PC-9 (cell line): ENCODE data around the gene TMEM238. TPM values are rescaled to one million over a fixed set of nuclear protein-coding genes. Genes with fewer than 3 reads are reported as not detected.

Source experiments
- BruUV-seq: library from RNA; stranded (reverse); fragments of 400-500 nt; replicated peaks from 2 replicates; lab custom pipeline; 2021; lab: Mats Ljungman, UMichigan
- CTCF ChIA-PET: fragments of 300-600 bp; sonication (Branson Sonifier 250); formaldehyde crosslinking; loops from one replicate; lab custom pipeline; 2022; ENCODE audit warnings: antibody characterized with exemption; lab: Charles Lee
- POLR2A ChIA-PET: fragments of 300-600 bp; sonication (Branson Sonifier 250); formaldehyde crosslinking; loops from one replicate; lab custom pipeline; 2022; ENCODE audit warnings: antibody characterized with exemption; ENCODE audit not compliant: unreplicated experiment; lab: Charles Lee
- DNase-seq, 2 experiments: peaks; one replicate each; pipeline versions ENCODE4 v3.0.0 to v3.0.0-alpha.2; 2015 to 2022; ENCODE audit warnings: mixed read lengths in 1 of 2
- H2AFZ ChIP-seq: fragments of 200-600 bp; sonication (generic); 2 replicates; pipeline ENCODE4 v1.8.1; 2017; ENCODE audit warnings: antibody characterized with exemption
- H3F3A ChIP-seq: fragments of 200-600 bp; sonication (generic); 2 replicates; pipeline ENCODE4 v1.8.1; 2017; ENCODE audit warnings: antibody characterized with exemption, mild to moderate bottlenecking, low read depth; ENCODE audit not compliant: insufficient read depth
- H3K27ac ChIP-seq: fragments of 200-600 bp; sonication (generic); 2 replicates; pipeline ENCODE4 v1.6.1; 2016; ENCODE audit warnings: mixed run types
- H3K27me3 ChIP-seq: fragments of 200-600 bp; sonication (generic); 2 replicates; pipeline ENCODE4 v1.6.1; 2016; ENCODE audit warnings: low read depth, mixed run types; ENCODE audit not compliant: insufficient read depth
- H3K36me3 ChIP-seq: fragments of 200-600 bp; sonication (generic); 2 replicates; pipeline ENCODE4 v1.6.1; 2016; ENCODE audit warnings: low read depth, mixed run types
- H3K4me1 ChIP-seq: fragments of 200-600 bp; sonication (generic); replicated peaks from 2 replicates; pipeline ENCODE4 v1.6.1; 2016; ENCODE audit warnings: mixed run types; ENCODE audit not compliant: insufficient read depth
- H3K4me2 ChIP-seq: fragments of 200-600 bp; sonication (generic); 2 replicates; pipeline ENCODE4 v1.6.1; 2017; ENCODE audit warnings: mixed run types
- H3K4me3 ChIP-seq: fragments of 200-600 bp; sonication (generic); 2 replicates; pipeline ENCODE4 v1.6.1; 2016; ENCODE audit warnings: mixed run types
- H3K79me2 ChIP-seq: fragments of 200-600 bp; sonication (generic); 2 replicates; pipeline ENCODE4 v1.6.1; 2017; ENCODE audit warnings: low read depth, mixed run types
- H3K9me2 ChIP-seq: fragments of 200-600 bp; sonication (generic); 2 replicates; pipeline ENCODE4 v1.8.1; 2017; ENCODE audit warnings: mild to moderate bottlenecking; ENCODE audit not compliant: insufficient read depth
- H3K9me3 ChIP-seq: fragments of 200-600 bp; sonication (generic); 2 replicates; pipeline ENCODE4 v1.8.1; 2016; ENCODE audit warnings: low read depth; ENCODE audit not compliant: insufficient read depth
- H4K20me1 ChIP-seq: fragments of 200-600 bp; sonication (generic); 2 replicates; pipeline ENCODE4 v1.8.1; 2017; ENCODE audit not compliant: insufficient read depth
- EZH2 ChIP-seq: fragments of 200-600 bp; sonication (generic); IDR thresholded peaks from 2 replicates; pipeline ENCODE4 v1.8.0; 2017; ENCODE audit warnings: antibody characterized with exemption, low read depth
- intact Hi-C: fragments of 100-400 bp; cut with micrococcal nuclease; formaldehyde crosslinking; loops from one replicate; pipeline ENCODE4 v1.10.0; 2022; ENCODE audit not compliant: unreplicated experiment
- total RNA-seq: library from RNA; stranded (reverse); gene quantifications from 2 replicates; pipeline ENCODE4 v1.2.3, GENCODE V29; 2021
- TF ChIP-seq, protein P1 (sequence below): fragments of 200-600 bp; sonication (generic); conservative IDR thresholded peaks from 2 replicates; pipeline ENCODE4 v1.6.1; 2017; ENCODE audit warnings: mixed run types, antibody characterized with exemption, mild to moderate bottlenecking, moderate library complexity

The TMEM238 gene
- total RNA-seq, 1 experiment from 2014 or later, result 40.4 TPM

DNA sequence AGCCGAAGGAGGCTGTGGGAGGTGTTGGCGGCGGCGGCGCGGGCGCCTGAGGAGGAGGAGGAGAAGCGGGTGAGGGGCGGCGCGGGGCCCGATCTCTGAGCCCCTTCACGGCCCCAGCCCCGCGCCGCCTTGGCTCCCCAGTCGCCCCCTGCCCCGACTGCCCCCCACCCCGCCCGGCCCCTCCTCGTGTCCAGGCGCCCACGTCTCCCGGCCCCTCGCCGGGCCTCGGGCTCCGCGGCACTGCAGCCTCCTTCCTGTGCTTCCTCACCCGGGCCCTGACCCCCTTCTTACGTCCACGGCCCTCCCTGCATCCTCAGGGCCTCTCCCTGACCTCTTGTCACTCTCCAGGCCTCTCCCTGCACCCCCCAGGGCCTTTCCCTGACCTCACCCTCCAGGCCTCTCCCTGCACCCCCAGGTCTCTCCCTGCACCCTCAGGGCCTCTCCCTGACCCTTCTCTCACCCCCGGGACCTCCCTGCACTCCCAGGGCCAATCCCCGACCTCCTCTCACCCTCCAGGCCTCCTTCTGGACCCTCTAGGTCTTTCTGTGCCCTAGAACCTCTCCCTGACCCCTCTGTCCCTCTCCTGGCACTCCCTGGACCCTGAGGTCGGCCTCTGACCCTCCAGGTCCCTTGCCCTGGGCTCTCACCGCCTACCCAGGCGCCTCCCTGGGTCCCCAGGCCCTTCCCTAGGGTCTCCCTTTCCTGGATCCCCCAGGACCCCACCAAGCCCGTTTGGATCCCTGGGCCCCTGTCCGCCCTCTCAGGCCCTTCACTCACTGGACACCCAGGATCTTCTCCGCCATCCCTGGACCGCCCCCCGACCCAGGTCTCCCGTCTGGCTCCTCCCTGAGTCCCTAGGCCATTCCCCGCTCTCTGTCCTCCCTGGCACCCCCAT lies 44.0 kb downstream of the TMEM238 start:
- intact Hi-C loops, result loop anchor here (1.0 to 2.0 kb wide), 8 partner anchors 12 to 877 kb away; partner anchors contain the start of genes DNAAF3, LENG9, PPP1R12C and RPL28
- DNase-seq, result peak in 1 of 2 experiments; percentile 36

DNA sequence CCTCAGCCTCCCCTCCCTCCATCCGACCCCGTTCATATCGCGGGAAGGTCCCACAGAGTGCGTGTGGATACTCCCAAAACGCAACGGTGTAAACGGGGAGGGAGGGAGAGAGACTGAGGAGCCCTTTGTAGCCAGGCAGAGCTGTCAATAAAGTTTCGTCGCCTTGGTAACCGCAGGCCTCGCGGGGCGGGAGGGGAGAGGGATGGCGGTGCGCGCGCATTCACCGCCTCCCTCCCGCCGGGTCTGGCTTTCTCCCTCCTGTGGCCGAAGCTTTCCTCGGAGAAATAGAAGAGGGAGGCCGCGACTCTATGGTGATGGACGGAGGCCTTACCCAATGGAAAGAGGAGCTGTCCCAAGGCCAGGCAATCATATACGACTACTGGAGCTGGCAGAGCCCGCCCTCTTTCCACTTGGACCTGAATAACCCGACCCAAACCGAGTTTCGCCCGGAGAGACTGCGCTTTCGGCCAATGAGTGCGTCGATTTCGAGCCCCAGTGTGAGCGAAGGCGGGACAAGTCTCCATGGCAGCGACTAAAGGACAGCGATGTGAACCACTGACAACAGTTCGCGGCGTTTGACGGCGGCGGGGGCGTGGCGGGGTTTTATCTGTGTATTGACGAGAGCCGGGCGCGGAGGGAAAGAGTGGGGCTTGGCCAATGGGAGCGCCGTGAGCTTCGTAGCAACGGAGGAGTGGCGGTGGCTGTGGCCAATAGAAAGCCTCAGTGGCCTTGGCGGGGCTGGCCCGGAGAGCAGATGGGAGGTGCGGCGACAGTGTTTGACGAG lies 44.8 kb downstream of the TMEM238 start, which contains the start of gene KMT5C:
KMT5C (plus strand) TSS at position 772 of the 784 bp plus-strand sequence. CDS start 2,061 bp downstream, outside the sequence.
- peak within 1 kb of the TSS; percentile 86 for H3K4me3 ChIP-seq
- peaks cover 11% of the 10 kb centered on the region for H4K20me1 ChIP-seq
- intact Hi-C loops, result loop anchor here (1.0 to 2.0 kb wide), 8 partner anchors 13 to 876 kb away; partner anchors contain the start of genes DNAAF3, LENG9, PPP1R12C and RPL28
- 0 out of 2 replicates have a peak, but pooled peaks cover 5% of the 10 kb centered on the region for H3K36me3 ChIP-seq
- no peaks in the 10 kb centered on the region for H3K9me3 ChIP-seq
- peaks cover 22% of the 10 kb centered on the region for H3K79me2 ChIP-seq
- ChIA-PET POLR2A (interaction anchor here (0.5 to 1.8 kb wide), 20 partner anchors 12 to 1472 kb away, joined by 3 to 58 read pairs (median 4); partner anchors contain the start of genes HSPBP1, MYADM, TMEM238 and UBE2S), CTCF (interaction anchor here (0.6 to 2.4 kb wide), 9 partner anchors 11 to 352 kb away, joined by 3 to 12 read pairs (median 3); partner anchors contain the start of genes HSPBP1 and TMEM238)
- H3K27me3 ChIP-seq, result no peaks in the 10 kb centered on the region
- no TSS peak for BruUV-seq
- peaks cover 14% of the 10 kb centered on the region for H3K4me1 ChIP-seq
- peaks cover 19% of the 10 kb centered on the region; the same call in 1 of the 2 replicates for H3F3A ChIP-seq
- H3K27ac ChIP-seq, result peak within 1 kb of the TSS; percentile 97
- peak within 1 kb of the TSS; percentile 77 for H2AFZ ChIP-seq
- TF ChIP-seq, protein P1, sequence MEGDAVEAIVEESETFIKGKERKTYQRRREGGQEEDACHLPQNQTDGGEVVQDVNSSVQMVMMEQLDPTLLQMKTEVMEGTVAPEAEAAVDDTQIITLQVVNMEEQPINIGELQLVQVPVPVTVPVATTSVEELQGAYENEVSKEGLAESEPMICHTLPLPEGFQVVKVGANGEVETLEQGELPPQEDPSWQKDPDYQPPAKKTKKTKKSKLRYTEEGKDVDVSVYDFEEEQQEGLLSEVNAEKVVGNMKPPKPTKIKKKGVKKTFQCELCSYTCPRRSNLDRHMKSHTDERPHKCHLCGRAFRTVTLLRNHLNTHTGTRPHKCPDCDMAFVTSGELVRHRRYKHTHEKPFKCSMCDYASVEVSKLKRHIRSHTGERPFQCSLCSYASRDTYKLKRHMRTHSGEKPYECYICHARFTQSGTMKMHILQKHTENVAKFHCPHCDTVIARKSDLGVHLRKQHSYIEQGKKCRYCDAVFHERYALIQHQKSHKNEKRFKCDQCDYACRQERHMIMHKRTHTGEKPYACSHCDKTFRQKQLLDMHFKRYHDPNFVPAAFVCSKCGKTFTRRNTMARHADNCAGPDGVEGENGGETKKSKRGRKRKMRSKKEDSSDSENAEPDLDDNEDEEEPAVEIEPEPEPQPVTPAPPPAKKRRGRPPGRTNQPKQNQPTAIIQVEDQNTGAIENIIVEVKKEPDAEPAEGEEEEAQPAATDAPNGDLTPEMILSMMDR, result no peak
- TF ChIP-seq EZH2, result no peak
- DNase-seq, result peak; percentile 100
- no peaks in the 10 kb centered on the region for H3K9me2 ChIP-seq
- peak within 1 kb of the TSS; percentile 99 for H3K4me2 ChIP-seq

More for the DNA sequence above, 44.0 kb downstream of the TMEM238 start:
- Histone ChIP-seq H3K79me2 (peaks cover 22% of the 10 kb centered on the region), H3K9me2 (no peaks in the 10 kb centered on the region), H3F3A (peaks cover 19% of the 10 kb centered on the region; the same call in 1 of the 2 replicates), H3K4me3 (peak overlapping the region; percentile 86), H3K9me3 (no peaks in the 10 kb centered on the region), H3K36me3 (0 out of 2 replicates have a peak, but pooled peaks cover 5% of the 10 kb centered on the region), H4K20me1 (peaks cover 15% of the 10 kb centered on the region), H3K27ac (peak overlapping the region; percentile 55), H3K4me2 (peak overlapping the region; percentile 99), H2AFZ (no peak overlapping the region), H3K4me1 (peaks cover 14% of the 10 kb centered on the region), H3K27me3 (no peaks in the 10 kb centered on the region)
- no peak for TF ChIP-seq EZH2
- TF ChIP-seq, protein P1, result no peak
- ChIA-PET CTCF (interaction anchor here (0.7 to 2.4 kb wide), 6 partner anchors 12 to 78 kb away, joined by 3 to 12 read pairs (median 4); partner anchors contain the start of genes HSPBP1 and TMEM238), POLR2A (interaction anchor here (0.5 to 1.8 kb wide), 12 partner anchors 12 to 212 kb away, joined by 3 to 58 read pairs (median 10); partner anchors contain the start of genes HSPBP1, TMEM238 and UBE2S)
- TSS peak; percentile 62 for BruUV-seq
